NCI-H1694 treated with DMSO at 0.1 percent for 48 hours (cell line): ENCODE data around the gene ALG2.
"Not testable (repeated sequence)": the region's sequence is repeated elsewhere in the genome, so short reads cannot be mapped to it uniquely, and the experiment has no call there.

Source experiments
- DNase-seq: peaks from one replicate; lab custom pipeline; 2025; lab: John Stamatoyannopoulos, UW

Gene ALG2

DNA sequence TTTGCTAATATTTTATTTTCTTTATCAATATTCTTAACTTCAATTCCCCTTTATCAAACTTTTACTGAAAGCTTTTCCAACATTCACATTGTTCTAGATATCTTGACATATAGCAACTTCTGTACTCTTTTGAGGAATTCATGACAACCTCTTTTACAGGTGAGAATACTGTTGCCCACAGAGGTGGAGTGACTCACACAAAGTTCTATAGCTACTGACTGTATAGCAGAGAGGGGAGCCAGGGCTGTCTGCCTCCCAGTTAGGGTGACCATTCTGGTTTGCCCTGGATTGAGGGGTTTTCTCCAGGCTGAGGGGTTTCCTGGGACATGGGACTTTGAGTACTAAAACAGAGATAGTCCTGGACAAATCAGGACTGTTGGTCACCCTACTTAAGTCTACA is 16.6 kb upstream of the ALG2 start:
- DNase-seq: no peak

DNA sequence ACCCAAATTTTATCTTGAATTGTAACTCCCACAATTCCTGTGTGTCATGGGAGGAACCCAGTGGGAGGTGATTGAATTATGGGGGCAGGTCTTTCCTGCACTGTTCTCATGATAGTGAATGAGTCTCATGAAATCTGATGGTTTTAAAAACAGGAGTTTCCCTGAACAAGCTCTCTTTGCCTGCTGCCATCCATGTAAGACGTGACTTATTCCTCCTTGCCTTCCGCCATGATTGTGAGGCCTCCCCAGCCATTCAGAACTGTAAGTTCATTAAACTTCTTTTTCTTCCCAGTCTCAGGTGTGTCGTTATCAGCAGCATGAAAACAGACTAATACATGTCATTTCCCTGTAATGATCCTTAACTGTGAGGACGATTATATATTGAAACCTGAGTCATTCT is 16.1 kb upstream of the ALG2 start:
- not testable (repeated sequence) for DNase-seq

DNA sequence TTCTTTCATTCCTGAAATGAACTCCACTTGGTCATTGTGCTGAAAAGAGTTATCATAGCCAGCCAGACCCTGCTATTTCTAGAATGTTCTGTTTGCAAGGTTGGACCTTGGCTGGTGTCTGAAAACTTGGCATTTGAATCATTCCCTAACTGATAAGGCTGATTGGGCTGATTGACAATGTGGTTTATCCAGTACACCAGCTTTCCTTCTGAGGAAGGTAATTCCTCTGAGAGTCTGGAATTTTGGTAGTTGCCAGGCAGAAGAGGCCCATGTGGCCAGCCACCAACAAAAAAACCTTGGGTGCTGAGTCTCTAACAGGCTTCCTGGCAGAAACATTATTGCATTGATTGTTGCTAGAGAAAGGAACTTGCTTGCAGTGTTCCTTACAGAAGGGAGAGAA is 15.6 kb upstream of the ALG2 start:
- no peak for DNase-seq

DNA sequence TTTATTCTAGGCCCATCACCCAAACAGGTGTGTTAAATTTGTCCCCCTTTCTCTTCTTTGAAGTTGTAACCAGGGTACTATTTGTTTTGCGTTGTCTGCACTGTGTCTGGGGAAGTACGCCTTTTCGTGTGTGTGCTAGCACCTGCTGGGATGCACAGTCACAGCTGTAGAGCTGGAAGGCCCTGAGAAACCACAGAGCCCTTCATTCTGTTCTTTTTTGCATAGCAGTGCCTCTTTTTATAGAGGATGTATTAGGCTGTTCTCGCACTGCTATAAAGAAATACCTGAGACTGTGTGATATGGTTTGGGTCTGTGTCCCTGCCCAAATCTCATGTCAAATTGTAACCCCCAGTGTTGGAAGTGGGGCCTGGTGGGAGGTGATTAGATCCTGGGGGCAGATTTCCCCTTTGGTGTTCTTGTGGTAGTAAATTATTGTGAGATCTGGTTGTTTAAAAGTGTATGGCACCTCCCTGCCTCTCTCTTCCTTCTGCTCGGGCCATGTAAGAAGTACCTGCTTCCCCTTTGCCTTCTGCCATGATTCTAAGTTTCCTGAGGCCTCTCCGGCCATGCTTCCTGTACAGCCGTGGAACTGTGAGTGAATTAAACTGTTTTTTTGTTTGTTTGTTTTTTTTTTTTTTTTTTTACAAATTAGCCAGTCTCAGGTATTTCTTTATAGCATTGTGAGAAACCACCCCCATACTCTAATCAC is 14.3 kb upstream of the ALG2 start:
- DNase-seq: no peak

DNA sequence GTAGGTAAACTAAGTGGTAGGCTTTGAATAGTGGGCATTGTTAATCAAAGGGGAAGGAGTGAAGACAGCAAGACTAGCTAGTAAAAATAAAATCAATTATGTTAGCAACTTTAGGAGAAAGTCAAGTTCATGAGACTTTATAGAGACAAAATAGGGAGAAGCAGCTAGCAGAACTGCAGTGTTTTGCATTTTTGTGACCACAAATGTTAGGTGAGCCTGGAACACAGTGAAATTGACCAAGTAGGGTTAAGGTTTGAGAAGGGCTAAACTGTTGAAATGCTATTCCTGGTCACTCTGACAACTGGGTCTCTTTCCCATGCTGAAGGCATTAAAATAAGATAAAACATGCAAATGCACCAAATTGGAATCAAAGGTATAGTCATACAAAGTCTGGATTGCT is 13.3 kb upstream of the ALG2 start:
- no peak for DNase-seq

DNA sequence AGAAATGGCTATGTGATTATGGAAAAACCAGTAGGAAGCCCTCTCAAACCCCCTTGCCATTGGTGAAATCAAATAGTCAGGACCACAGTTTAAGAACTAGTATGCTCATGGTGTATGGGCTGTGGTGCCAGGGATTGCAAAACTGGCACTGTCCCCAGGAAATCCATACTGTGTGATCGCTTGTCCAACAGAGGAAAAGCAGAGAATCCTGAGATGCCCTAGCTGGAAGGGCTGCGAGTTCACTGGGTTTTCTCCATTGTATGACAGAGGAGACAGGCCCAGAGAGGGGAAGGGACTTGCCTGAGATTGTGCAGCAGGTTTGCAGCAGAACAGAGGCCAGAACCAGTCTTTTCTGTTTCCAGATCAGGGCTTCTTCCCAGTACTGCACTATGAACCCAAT is 12.9 kb upstream of the ALG2 start:
- no peak for DNase-seq

DNA sequence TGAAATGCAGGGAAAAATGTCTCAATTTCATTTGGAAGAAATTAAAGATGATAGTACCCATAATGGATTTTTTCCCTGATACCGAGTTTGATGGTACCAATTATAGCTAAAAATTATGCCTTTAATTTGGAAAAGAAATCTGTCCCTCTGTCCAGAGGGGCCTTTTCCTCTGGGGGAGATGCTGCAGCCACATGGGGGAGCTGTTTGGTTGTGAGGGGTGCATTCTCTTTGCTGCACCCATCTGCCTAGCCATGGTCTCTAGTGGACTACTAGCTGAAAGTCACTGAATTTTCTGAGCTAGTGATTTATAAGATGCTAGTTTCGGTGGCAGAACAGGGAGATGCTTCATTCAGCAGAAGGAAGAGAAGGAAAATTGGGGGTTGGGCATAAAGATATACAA is 10.0 kb upstream of the ALG2 start:
- DNase-seq: no peak

DNA sequence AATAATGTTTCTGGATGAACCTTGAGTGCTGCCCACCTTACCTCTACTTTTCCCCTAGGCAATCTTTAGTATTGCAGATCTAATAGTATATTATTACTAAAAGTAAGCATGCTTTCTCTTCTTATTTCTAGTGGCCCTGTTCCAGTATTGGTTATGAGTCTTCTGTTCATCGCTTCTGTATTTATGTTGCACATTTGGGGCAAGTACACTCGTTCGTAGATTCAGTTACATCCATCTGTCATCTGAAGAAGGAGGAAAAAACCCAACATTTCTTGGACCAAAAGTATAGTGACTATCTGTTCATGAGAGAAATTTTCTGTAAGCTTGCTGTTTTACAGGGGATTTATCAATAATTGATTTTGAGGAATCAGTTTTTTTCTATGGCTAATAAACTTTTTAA is 8.5 kb upstream of the ALG2 start:
- DNase-seq: no peak

DNA sequence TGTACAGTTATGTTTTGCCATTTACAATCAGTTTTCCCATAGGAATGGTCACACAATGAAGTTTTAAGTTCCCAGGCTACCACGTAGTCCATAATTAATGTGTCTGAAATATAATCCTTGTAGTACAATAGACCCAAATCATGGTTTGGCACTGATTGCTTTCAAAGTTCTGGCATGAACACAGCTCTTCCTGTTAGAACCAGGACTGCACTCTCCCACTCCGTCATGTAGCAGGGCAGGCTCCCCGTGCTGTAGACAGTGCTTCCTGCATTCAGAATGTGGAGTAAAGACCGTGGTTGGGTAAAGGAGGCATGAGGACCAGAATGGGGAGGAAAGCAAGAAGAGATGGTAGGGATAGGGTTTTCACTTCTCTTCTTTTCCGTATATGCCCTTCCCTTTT is 4.3 kb upstream of the ALG2 start:
- DNase-seq: no peak

DNA sequence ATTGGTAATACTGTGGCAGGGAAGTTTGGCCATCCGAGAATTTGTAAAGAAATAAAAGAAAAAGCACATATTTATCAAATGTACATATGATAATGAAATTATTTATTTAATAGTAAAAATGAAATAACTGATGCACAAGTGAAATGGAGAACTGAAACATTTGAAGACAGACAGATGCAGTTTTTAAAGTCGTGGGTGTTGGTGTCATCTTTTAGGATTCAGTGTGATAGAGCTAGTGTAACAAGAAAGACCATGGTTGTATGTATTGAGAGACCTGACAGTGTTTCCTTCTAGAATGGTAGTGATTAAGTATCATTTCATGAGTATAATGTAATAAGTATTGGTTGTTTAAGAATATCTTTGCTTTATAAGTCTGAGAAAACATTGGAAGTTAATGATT is 2.7 kb upstream of the ALG2 start:
- no peak for DNase-seq

DNA sequence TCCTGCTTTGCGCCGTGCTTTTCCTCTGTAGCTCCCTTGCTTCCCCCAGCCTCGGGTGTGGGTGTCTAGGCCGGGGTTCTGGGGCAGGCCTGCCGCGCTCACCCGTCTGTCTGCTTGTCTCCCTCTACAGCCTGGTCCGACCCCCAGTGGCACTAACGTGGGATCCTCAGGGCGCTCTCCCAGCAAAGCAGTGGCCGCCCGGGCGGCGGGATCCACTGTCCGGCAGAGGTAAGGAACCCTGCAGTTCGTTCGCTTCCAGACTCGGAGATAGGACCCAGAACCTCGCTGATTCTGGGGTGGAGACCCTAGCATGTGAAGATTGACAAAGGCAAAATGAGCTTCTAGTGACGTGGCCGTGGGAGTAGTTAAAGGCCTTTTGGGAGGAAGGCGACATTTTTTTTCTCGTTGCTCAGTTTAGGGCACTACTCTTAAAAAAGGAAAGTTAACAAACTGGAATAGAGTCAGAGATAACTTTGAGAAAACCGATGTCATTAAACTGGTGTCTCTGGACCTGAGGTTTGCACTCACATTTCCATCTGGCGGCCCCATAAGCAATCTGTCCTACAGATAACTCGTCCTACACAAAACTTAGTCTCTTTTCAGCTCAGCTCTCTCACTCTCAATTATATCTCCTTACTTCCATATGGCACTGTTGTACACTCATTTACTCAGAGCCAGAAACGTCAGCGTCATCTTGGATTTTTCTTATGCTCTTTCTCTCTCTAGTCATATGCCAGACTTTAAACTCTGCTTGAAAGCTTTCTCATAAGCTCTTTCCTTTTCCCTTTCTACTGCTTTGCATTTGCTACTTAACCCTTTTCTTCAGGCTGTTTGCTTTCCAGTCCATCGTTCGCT is 901 bp upstream of the ALG2 start:
- DNase-seq: no peak

DNA sequence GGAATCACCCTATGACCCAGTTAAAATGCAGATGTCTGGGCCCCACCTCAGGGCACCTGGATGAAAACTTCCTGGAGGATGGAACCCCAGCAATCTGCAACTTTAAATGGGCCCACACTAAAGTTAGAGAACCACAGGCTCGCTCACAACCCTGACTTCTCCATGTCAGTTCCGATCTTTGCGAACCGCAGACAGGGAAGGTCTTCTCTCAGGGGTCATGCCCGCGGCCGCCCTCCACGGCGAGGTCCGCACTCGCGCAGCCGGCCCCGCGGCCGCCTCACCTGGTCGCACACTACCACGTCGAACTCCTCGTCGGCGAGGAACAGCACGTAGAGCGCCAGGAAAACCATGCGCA is 499 bp downstream of the ALG2 start:
- no peak for DNase-seq

DNA sequence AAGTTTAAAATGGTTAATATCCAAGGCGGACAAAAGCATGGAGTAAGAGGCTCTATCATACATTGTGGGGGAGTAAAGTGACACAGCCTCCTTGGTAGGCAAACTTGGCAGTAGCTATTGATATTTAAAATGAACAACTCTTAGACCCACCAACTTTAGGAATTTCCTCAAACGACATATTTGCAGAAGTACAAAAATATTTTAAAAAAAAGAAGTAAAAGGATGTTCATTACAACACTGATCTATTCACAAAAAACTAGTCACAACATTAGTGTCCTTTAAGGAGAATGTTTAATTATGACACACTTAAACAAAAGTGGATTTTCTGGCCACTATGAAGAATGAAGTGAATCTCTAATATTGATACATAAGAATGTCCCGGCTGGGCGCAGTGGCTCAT is 1.7 kb downstream of the ALG2 start:
- no peak for DNase-seq

DNA sequence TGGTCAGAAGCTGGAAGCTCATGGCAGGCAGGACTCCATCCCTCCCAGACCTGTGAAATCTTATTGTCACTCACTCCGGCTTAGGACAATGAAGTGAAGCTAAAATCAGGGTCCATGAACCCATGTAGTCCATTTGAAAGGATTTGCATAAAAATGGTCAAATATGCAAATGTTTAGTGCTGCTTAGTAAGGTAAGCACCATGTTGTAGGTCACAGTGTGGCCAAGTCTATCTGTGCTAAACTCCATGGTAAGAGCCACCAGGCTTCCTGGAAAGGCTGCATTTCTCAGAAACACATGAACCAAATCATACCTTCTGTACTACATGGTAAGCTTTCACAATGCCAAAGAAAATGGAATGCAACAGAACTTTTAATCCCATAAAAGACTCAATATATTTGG is 5.7 kb downstream of the ALG2 start:
- no peak for DNase-seq

DNA sequence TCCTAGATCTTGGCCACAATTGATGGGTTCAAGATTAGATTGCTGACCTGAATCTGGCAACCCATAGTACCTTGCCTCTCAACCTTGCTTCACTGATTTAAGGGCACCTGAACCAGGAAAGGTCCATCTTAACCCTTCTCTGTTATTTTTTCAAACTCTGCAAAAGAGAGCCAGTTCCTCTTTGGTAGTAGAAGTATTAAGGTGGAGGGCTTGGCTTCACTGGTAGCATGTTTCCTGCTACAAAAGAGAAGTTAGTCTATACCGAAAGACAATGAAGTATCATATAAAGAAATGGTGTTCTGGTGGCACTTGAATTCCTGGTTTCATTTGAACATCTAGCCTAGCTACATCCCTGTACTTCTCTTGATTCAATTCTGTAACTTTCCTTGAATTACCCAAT is 8.5 kb downstream of the ALG2 start:
- DNase-seq: no peak

DNA sequence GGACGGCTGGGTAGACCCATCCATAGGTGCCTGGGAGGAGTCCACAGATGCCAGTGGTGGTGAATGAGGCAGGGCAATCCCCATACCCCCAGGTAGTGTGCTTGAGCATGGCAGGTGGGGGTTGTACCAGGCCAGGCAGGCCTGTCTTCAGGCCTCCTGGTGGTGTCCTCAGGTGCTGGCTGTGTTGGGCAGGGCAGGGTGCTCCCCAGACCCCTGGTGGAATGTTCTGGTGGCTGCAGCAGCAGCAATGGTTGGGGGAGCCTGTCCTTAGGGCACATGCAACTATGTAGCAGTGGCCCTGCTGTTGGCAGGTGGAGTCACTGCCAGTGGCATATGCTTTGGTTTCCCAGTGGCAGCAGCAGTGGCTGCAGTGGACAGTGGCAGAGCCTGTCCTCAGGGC is 10.0 kb downstream of the ALG2 start:
- no peak for DNase-seq

DNA sequence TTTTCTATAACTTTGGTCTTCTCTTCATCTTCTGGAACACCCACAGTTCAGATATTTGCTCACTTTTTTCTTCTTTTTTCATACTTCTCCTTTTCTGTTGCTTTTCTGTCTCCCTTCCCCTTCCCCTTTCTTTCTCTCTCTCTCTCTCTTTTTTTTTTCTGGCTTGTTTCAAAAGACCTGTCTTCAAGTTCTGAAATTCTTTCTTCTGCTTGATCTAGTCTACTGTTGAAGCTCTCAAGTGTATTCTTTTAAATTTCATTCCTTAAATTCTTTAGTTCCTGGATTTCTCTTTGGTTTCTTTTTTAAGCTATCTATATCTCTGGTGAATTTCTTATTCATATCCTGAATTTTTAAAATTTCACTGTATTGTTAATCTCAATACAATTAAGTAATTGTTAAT is 11.2 kb downstream of the ALG2 start:
- no peak for DNase-seq

DNA sequence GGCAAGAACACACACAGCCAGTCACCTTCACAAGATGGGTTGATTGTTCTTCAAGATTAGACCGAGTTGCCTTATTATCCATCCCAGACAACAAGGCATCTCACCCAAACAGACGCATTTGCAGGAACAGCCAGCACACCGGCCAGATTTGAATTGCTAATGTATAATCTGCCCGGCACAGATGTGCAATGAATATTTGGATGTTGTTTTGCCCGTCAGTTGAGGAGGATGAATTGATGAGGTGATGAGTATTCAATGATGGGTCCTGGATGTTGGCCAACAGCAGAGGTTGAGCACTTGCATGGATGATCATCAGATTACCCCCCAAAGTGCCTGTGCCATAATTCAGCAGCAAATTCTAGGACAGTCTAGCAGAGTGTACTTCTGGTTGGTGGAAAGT is 20.1 kb downstream of the ALG2 start:
- DNase-seq: no peak

DNA sequence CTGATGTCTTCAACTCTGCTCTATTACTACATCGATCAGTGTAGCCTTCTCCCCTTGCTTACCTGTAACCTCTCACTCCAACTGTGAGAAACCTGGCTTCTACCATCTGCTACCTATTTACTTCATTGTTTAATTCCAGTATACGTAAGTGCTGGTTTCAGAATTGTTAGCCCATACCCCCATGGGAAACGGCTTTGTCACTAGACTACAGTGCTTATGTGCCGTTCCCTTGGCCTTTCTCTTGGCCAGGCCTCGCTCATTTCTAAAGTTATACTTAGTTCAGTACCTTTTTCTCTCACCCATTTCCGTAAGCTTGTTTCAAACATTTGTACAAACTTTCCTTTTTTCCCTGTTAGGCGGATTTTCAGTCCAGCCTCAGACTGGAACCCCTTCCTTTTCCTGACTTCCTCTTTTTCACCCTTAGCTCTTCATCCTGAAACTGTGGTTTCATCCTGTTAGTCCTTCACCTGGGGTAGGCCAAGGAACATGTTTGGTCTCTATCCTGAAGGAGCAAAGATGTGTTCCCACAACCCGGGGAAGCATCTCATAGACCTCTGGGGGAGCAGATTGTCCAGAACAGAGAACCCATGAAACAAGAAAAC is 21.7 kb downstream of the ALG2 start:
- no peak for DNase-seq

DNA sequence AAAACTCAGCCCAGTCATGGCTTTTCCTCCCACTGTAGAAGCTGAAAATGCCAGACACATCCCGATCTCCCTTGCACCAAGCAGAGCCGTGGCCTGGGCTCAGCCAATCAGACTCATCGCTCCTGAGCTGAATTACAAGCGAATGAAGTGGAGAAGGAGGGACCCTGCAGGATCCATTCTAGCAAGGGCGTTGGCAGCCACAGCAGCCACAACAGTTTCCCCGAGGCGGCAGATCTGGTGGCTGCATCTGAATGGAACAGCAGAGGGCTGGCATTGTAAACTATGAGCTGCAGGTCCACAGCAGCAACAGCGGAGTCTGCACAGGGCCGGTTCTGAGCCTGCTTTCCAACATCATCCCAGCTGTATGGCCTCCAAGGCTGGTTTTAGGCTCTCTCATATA is 23.8 kb downstream of the ALG2 start:
- no peak for DNase-seq

DNA sequence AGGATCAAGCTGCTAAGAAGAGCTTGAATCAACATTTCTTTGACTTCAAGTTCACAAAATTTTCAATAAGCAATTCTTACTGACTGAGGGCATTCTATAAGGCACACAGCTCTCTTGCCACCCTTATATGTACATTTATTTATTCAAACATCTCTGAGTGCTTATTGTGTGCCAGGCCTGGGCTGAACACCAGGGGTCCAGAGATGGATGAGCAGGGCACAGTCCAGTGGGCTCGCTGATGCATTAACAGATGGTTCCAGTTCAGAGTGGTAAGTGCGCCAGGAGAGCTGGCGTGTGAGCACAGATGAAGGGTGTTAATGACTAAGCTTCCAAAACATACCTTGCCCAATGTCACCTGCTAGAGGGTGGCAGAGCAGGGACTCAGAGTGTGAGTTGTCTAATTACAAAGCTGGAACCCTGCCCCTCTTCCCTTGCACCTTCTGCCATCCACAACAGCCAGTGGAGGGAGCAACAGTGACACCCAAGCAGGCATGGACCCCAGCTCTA is 24.6 kb downstream of the ALG2 start:
- DNase-seq: no peak

DNA sequence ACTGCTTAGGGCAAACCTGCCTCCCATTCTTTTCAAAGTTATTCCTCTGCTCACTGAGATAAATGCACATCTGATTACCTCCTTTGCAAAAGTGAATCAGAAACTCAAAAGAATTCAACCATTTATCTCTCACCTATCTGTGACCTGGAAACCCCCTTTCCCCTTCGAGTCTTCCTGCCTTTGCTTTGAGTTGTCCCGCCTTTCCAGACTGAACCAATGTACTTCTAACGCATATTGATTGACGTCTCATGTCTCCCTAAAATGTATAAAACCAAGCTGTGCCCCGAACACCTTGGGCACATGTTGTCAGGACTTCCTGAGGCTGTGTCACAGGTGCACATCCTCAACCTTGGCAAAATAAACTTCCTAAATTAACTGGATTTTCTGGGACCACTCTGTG is 25.3 kb downstream of the ALG2 start:
- DNase-seq: not testable (repeated sequence)

DNA sequence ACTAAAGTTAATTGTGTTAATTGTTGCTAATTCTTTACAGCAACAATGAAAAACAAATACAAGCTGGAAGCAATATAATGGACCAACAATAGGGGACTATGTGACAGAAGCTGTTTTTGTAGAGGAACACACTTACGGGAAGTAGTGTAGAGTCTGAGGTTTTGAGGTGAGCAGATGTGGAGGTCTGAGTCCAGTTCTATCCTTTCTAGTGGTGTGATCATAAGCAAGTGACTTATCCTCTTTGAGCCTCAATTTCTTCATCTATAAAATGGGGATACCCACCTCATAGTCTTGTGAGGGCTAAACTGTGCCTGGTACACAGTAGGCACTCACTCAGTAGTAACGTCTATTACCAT is 28.3 kb downstream of the ALG2 start:
- DNase-seq: no peak
